B cell (primary cell): ENCODE results near the gene NPFF. TPM values are rescaled to one million over a fixed set of nuclear protein-coding genes. Genes with fewer than 3 reads are reported as not detected.
A peak's percentile ranks its signal among the peaks of the same experiment; 100 is the strongest.

Experiments
- ATAC-seq: fragments of 200-7000 bp; cut with Tn5 transposase; one replicate; pipeline ENCODE4 v1.10.0; 2021; ENCODE audit warnings: low read depth, mild to moderate bottlenecking, moderate number of reproducible peaks, moderate library complexity
- CTCF ChIA-PET: fragments of 350-600 bp; sonication (Branson Sonifier 250); formaldehyde crosslinking; loops from one replicate; lab custom pipeline; 2021; ENCODE audit warnings: antibody characterized with exemption, inconsistent platforms; lab: Charles Lee
- POLR2A ChIA-PET: fragments of 350-600 bp; sonication (Branson Sonifier 250); formaldehyde crosslinking; loops from one replicate; lab custom pipeline; 2021; ENCODE audit warnings: antibody characterized with exemption; lab: Charles Lee
- DNase-seq: peaks from one replicate; pipeline ENCODE4 v3.0.0; 2013
- H2AFZ ChIP-seq: 2 replicates; pipeline ENCODE4 v1.6.1; 2012; ENCODE audit warnings: mild to moderate bottlenecking, low read depth, low read length; ENCODE audit not compliant: insufficient read depth, poor library complexity, severe bottlenecking
- H3K27ac ChIP-seq, 2 donors: 1 replicate in 1 of 2; 2 replicates in 1 of 2; pipeline ENCODE4 v1.5.1; 2012 to 2013; ENCODE audit warnings: low read length in 2 of 2, mild to moderate bottlenecking in 2 of 2, moderate library complexity in 1 of 2
- H3K27me3 ChIP-seq, 4 experiments: fragments of 200-600 bp in 1 of 4; sonication (generic) in 1 of 4; replicated peaks in 1 of 4; 1 replicate in 2 of 4; 2 replicates in 2 of 4; pipeline versions ENCODE4 v1.6.1 to v1.7.0; 2013 to 2016; ENCODE audit warnings: low read length in 3 of 4, mild to moderate bottlenecking in 2 of 4, mixed read lengths in 1 of 4, moderate library complexity in 1 of 4; ENCODE audit not compliant: insufficient read depth in 4 of 4, control insufficient read depth in 3 of 4; ENCODE audit errors: control extremely low read depth in 1 of 4
- H3K36me3 ChIP-seq, 2 experiments: replicated peaks in 1 of 2; 1 replicate in 1 of 2; 2 replicates in 1 of 2; pipeline versions ENCODE4 v1.6.1 to v1.7.1; 2013; ENCODE audit warnings: low read length in 1 of 2; ENCODE audit not compliant: insufficient read depth in 2 of 2, control insufficient read depth in 1 of 2; ENCODE audit errors: control extremely low read depth in 1 of 2, extremely low read depth in 1 of 2
- H3K4me1 ChIP-seq, 2 donors: fragments of 200-600 bp in 1 of 2; sonication (generic) in 1 of 2; 1 replicate in 1 of 2; 2 replicates in 1 of 2; pipeline versions ENCODE4 v1.5.1 to v1.6.1; 2013 to 2017; ENCODE audit warnings: low read length in 2 of 2; ENCODE audit not compliant: control insufficient read depth in 2 of 2, insufficient read depth in 2 of 2
- H3K4me2 ChIP-seq: replicated peaks from 2 replicates; pipeline ENCODE3; 2012; ENCODE audit warnings: mild to moderate bottlenecking, low read depth, low read length; ENCODE audit not compliant: poor library complexity, severe bottlenecking
- H3K4me3 ChIP-seq, 5 experiments: fragments of 200-600 bp in 1 of 5; sonication (generic) in 1 of 5; 1 replicate in 3 of 5; 2 replicates in 2 of 5; pipeline versions ENCODE4 v1.5.1 to v1.7.0; 2011 to 2016; ENCODE audit warnings: low read length in 4 of 5, mild to moderate bottlenecking in 4 of 5, low read depth in 2 of 5, control low read depth in 1 of 5, moderate library complexity in 1 of 5; ENCODE audit not compliant: insufficient read depth in 1 of 5; ENCODE audit errors: control extremely low read depth in 1 of 5, extremely low read depth in 1 of 5
- H3K79me2 ChIP-seq: fragments of 200-600 bp; sonication (generic); one replicate; pipeline ENCODE4 v1.6.0; 2016; ENCODE audit warnings: low read length; ENCODE audit not compliant: control insufficient read depth, insufficient read depth
- H3K9ac ChIP-seq: fragments of 200-600 bp; sonication (generic); 2 replicates; pipeline ENCODE4 v1.6.1; 2017; ENCODE audit warnings: mild to moderate bottlenecking, low read length, moderate library complexity
- H3K9me3 ChIP-seq, 3 donors: one replicate each; pipeline versions ENCODE4 v1.6.1 to v1.7.1; 2013; ENCODE audit warnings: low read length in 2 of 3; ENCODE audit not compliant: control insufficient read depth in 2 of 3, insufficient read depth in 1 of 3; ENCODE audit errors: control extremely low read depth in 1 of 3
- H4K20me1 ChIP-seq: 2 replicates; pipeline ENCODE4 v1.6.0; 2012; ENCODE audit warnings: mild to moderate bottlenecking, low read length; ENCODE audit not compliant: insufficient read depth, control insufficient read depth, poor library complexity, severe bottlenecking
- H3K27ac Mint-ChIP-seq: one replicate; pipeline ENCODE4 v1.8.0; 2021; ENCODE audit warnings: mixed read lengths
- H3K27me3 Mint-ChIP-seq: one replicate; pipeline ENCODE4 v1.8.0; 2021; ENCODE audit warnings: mixed read lengths
- H3K4me1 Mint-ChIP-seq: one replicate; pipeline ENCODE4 v1.8.0; 2021; ENCODE audit warnings: mixed read lengths
- H3K4me3 Mint-ChIP-seq: one replicate; pipeline ENCODE4 v1.8.0; 2021; ENCODE audit warnings: mixed read lengths
- H3K9me3 Mint-ChIP-seq: one replicate; pipeline ENCODE4 v1.8.0; 2022; ENCODE audit warnings: mixed read lengths; ENCODE audit not compliant: insufficient read depth
- EZH2 ChIP-seq: IDR thresholded peaks from 2 replicates; pipeline ENCODE4 v1.6.1; 2012; ENCODE audit warnings: borderline replicate concordance, low read depth, mild to moderate bottlenecking, moderate library complexity, low read length; ENCODE audit not compliant: insufficient read depth, poor library complexity, severe bottlenecking
- WGBS: methylation state at CpG from one replicate; pipeline ENCODE4 v1.1.5; 2013; ENCODE audit warnings: missing lambda C conversion rate; ENCODE audit not compliant: insufficient coverage; 5-methylcytosine and 5-hydroxymethylcytosine counted together
- intact Hi-C: fragments of 100-400 bp; cut with micrococcal nuclease; formaldehyde crosslinking; loops from one replicate; pipeline ENCODE4 v1.10.0; 2022
- polyA plus RNA-seq: library from polyadenylated mRNA; depleted of rRNA; stranded (reverse); fragments of >200 nt; gene quantifications from 2 replicates; pipeline ENCODE4 v1.2.3, GENCODE V29; 2012
- total RNA-seq, 2 donors: library from RNA; stranded (reverse); fragments of 120-200 nt in 1 of 2; gene quantifications; 1 replicate in 1 of 2; 2 replicates in 1 of 2; pipeline versions ENCODE4 v1.2.3 to v1.2.4, GENCODE V29; 2013 to 2022
- TF ChIP-seq, protein P1 (sequence below): fragments of 200-600 bp; IDR thresholded peaks from one replicate; pipeline ENCODE4 v1.8.0; 2022; ENCODE audit warnings: antibody characterized with exemption, mild to moderate bottlenecking

NPFF gene
- total and polyA plus RNA-seq, 2 donors (not counting 1 experiment from before 2014, with no cell fraction given): 0.34 TPM; not detected in 1

DNA sequence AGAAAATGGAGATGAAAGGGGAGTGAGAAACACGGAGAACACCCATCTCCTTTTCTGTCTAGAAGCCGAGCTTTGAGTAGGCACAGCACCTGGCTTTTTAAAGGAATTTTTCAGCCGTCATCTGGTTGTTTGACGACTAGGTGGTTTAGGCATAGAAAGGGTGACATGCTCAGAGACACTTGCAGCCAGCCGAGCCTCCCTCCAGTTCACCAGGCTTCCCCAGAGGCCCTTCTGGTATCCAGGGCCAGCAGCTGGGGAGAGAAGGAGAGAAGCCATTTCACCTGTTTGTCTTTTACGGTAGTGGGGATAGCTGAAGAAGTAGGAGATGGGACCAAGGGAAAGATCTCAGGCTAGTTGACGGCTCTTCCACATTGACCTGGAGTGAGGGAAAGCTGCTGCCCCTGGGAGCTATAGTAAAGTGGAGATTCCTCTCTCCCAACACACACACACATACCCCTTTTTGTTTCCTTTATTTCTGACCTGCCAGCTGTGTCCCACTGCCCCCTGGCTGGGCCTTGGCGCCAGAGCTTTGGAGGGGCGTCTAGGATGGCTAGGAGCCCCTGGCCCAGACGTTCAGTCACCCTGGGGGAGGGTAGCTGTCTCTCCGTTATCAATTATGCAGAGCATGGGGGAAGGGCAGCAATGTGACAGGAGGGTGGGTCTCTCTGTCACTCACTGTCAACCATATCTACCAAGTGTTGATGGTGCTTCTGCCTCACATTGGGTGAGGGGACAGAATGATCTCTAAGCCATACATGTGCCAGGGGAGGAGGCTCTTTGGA, 13.5 kb downstream of the NPFF start:
- ATAC-seq: no peak
- Histone ChIP-seq H3K79me2 (no peaks in the 10 kb centered on the region), H3K4me2 (peak overlapping the region; percentile 93), H3K4me1 (peaks cover 19 to 27% of the 10 kb centered on the region in 2 donors), H3K4me3 (peak overlapping the region; percentile 51 to 68 (median 61)), H3K9me3 (no peaks in the 10 kb centered on the region), H3K36me3 (no peaks in the 10 kb centered on the region), H4K20me1 (no peaks in the 10 kb centered on the region), H3K27ac (peak overlapping the region; percentile 84 to 90), H3K9ac (peak overlapping the region; percentile 69), H2AFZ (peak overlapping the region; percentile 71), H3K27me3 (no peaks in the 10 kb centered on the region)
- WGBS: 40% methylated on average over 5 of the region's 11 CpGs
- ChIA-PET CTCF (interaction anchor here (1.0 to 1.3 kb wide), 3 partner anchors 16 to 148 kb away, joined by 3 to 4 read pairs (median 3); no protein-coding TSS in a partner anchor), POLR2A (interaction anchor here (0.9 kb wide), 1 partner anchor 52 kb away, joined by 3 read pairs; the partner anchor contains the start of gene PRR13)
- H3K27ac Mint-ChIP-seq: peak overlapping the region; percentile 96
- peaks cover 25% of the 10 kb centered on the region for H3K4me1 Mint-ChIP-seq
- intact Hi-C loops: loop anchor here (1.0 to 2.0 kb wide), 4 partner anchors 8 to 173 kb away; partner anchors contain the start of genes AAAS, PCBP2, PRR13 and TARBP2
- H3K9me3 Mint-ChIP-seq: no peaks in the 10 kb centered on the region
- H3K4me3 Mint-ChIP-seq: peak overlapping the region; percentile 98
- H3K27me3 Mint-ChIP-seq: no peaks in the 10 kb centered on the region
- no peak for TF ChIP-seq EZH2
- TF ChIP-seq, protein P1, sequence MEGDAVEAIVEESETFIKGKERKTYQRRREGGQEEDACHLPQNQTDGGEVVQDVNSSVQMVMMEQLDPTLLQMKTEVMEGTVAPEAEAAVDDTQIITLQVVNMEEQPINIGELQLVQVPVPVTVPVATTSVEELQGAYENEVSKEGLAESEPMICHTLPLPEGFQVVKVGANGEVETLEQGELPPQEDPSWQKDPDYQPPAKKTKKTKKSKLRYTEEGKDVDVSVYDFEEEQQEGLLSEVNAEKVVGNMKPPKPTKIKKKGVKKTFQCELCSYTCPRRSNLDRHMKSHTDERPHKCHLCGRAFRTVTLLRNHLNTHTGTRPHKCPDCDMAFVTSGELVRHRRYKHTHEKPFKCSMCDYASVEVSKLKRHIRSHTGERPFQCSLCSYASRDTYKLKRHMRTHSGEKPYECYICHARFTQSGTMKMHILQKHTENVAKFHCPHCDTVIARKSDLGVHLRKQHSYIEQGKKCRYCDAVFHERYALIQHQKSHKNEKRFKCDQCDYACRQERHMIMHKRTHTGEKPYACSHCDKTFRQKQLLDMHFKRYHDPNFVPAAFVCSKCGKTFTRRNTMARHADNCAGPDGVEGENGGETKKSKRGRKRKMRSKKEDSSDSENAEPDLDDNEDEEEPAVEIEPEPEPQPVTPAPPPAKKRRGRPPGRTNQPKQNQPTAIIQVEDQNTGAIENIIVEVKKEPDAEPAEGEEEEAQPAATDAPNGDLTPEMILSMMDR: no peak
- no peak for DNase-seq
